ENCODE data around the gene RASSF4.

Gene RASSF4

GRCh38 chr10:44990302-44990655 lies 30.7 kb downstream of the RASSF4 start:
- no peak overlapping the region for H3K4me2 ChIP-seq (ENCODE audit: low read length, poor library complexity, severe bottlenecking)
- no peak overlapping the region for H2BK120ac ChIP-seq (ENCODE audit: low read depth, low read length)
- no peak overlapping the region for H2BK15ac ChIP-seq (ENCODE audit: low read depth, poor library complexity, severe bottlenecking)
- no peak overlapping the region for H2BK5ac ChIP-seq (ENCODE audit: low read depth, low read length, poor library complexity, severe bottlenecking)
- H3K23ac ChIP-seq (ENCODE audit: low read length in 2 of 2), result no peak overlapping the region
- no peak overlapping the region for H2AK5ac ChIP-seq (ENCODE audit: low read length, severe bottlenecking)
- H3K4me3 ChIP-seq (ENCODE audit: insufficient read depth in 1 of 2, low read depth in 1 of 2, low read length in 2 of 2), result no peak overlapping the region
- peaks cover 15% of the 10 kb centered on the region for H3K4me1 ChIP-seq (ENCODE audit: control insufficient read depth, insufficient read depth, low read depth, low read length)
- no peak overlapping the region for H3K14ac ChIP-seq (ENCODE audit: low read length in 2 of 2)
- no peak overlapping the region for H2BK12ac ChIP-seq (ENCODE audit: low read length in 2 of 2)
- DNase-seq, result no peak
- no peak overlapping the region for H3K18ac ChIP-seq (ENCODE audit: low read depth in 1 of 2, low read length in 2 of 2)
- 30% methylated on average over 8 of the region's 8 CpGs for WGBS
- H2AFZ ChIP-seq (ENCODE audit: low read depth, low read length), result no peak overlapping the region
- no peaks in the 10 kb centered on the region for H3K79me1 ChIP-seq (replicated peaks; ENCODE audit: low read length, poor library complexity, severe bottlenecking)
- H3K36me3 ChIP-seq (ENCODE audit: control insufficient read depth in 1 of 2, insufficient read depth in 2 of 2, low read depth in 1 of 2, low read length in 2 of 2), result peaks cover 12 to 41% of the 10 kb centered on the region in 2 experiments
- no peak overlapping the region for H3K27ac ChIP-seq (ENCODE audit: low read length, poor library complexity, severe bottlenecking)
- no peak overlapping the region for H4K8ac ChIP-seq (ENCODE audit: low read length)
- no peaks in the 10 kb centered on the region for H3K27me3 ChIP-seq (ENCODE audit: control insufficient read depth in 1 of 2, insufficient read depth in 1 of 2, low read length in 2 of 2)
- no peak overlapping the region for H3K9ac ChIP-seq (ENCODE audit: low read length)
- no peak overlapping the region for H4K91ac ChIP-seq (ENCODE audit: low read length)
- no peaks in the 10 kb centered on the region for H3K9me3 ChIP-seq (ENCODE audit: control insufficient read depth, low read length)
- H3K4ac ChIP-seq (ENCODE audit: low read depth in 1 of 2, low read length in 2 of 2), result no peak overlapping the region

- H2BK5ac ChIP-seq (ENCODE audit: low read depth, low read length, poor library complexity, severe bottlenecking), result no peak overlapping the region
- H3K23ac ChIP-seq (ENCODE audit: low read length in 2 of 2), result no peak overlapping the region
- no peak overlapping the region for H3K9ac ChIP-seq (ENCODE audit: low read length)
- no peak overlapping the region for H4K8ac ChIP-seq (ENCODE audit: low read length)
- peaks cover 10 to 41% of the 10 kb centered on the region in 2 experiments for H3K36me3 ChIP-seq (ENCODE audit: control insufficient read depth in 1 of 2, insufficient read depth in 2 of 2, low read depth in 1 of 2, low read length in 2 of 2)
- no peak overlapping the region for H2BK120ac ChIP-seq (ENCODE audit: low read depth, low read length)
- H3K79me1 ChIP-seq (replicated peaks; ENCODE audit: low read length, poor library complexity, severe bottlenecking), result no peaks in the 10 kb centered on the region
- H3K14ac ChIP-seq (ENCODE audit: low read length in 2 of 2), result no peak overlapping the region
- H2BK15ac ChIP-seq (ENCODE audit: low read depth, poor library complexity, severe bottlenecking), result no peak overlapping the region
- no peak overlapping the region for H2AFZ ChIP-seq (ENCODE audit: low read depth, low read length)
- WGBS, result 94% methylated on average over 5 of the region's 7 CpGs
- no peak overlapping the region for H3K4me3 ChIP-seq (ENCODE audit: insufficient read depth in 1 of 2, low read depth in 1 of 2, low read length in 2 of 2)
- H2BK12ac ChIP-seq (ENCODE audit: low read length in 2 of 2), result no peak overlapping the region
- DNase-seq, result no peak
- no peak overlapping the region for H3K18ac ChIP-seq (ENCODE audit: low read depth in 1 of 2, low read length in 2 of 2)
- H3K4me1 ChIP-seq (ENCODE audit: control insufficient read depth, insufficient read depth, low read depth, low read length), result peaks cover 12% of the 10 kb centered on the region
- no peaks in the 10 kb centered on the region for H3K9me3 ChIP-seq (ENCODE audit: control insufficient read depth, low read length)
- no peaks in the 10 kb centered on the region for H3K27me3 ChIP-seq (ENCODE audit: control insufficient read depth in 1 of 2, insufficient read depth in 1 of 2, low read length in 2 of 2)
- no peak overlapping the region for H4K91ac ChIP-seq (ENCODE audit: low read length)
- H3K4me2 ChIP-seq (ENCODE audit: low read length, poor library complexity, severe bottlenecking), result no peak overlapping the region
- no peak overlapping the region for H3K27ac ChIP-seq (ENCODE audit: low read length, poor library complexity, severe bottlenecking)
- no peak overlapping the region for H3K4ac ChIP-seq (ENCODE audit: low read depth in 1 of 2, low read length in 2 of 2)
- no peak overlapping the region for H2AK5ac ChIP-seq (ENCODE audit: low read length, severe bottlenecking)
Observed at GRCh38 chr10:44990965-44991364, 31.4 kb downstream of the RASSF4 start.

GRCh38 chr10:44991571-44991970 lies 32.0 kb downstream of the RASSF4 start:
- Histone ChIP-seq H3K4me3 (ENCODE audit: insufficient read depth in 1 of 2, low read depth in 1 of 2, low read length in 2 of 2) (no peak overlapping the region), H3K4ac (ENCODE audit: low read depth in 1 of 2, low read length in 2 of 2) (no peak overlapping the region), H2BK15ac (ENCODE audit: low read depth, poor library complexity, severe bottlenecking) (no peak overlapping the region), H3K27me3 (ENCODE audit: control insufficient read depth in 1 of 2, insufficient read depth in 1 of 2, low read length in 2 of 2) (no peaks in the 10 kb centered on the region), H3K14ac (ENCODE audit: low read length in 2 of 2) (no peak overlapping the region), H2BK120ac (ENCODE audit: low read depth, low read length) (no peak overlapping the region), H3K4me1 (ENCODE audit: control insufficient read depth, insufficient read depth, low read depth, low read length) (peaks cover 17% of the 10 kb centered on the region), H3K4me2 (ENCODE audit: low read length, poor library complexity, severe bottlenecking) (no peak overlapping the region), H2BK5ac (ENCODE audit: low read depth, low read length, poor library complexity, severe bottlenecking) (no peak overlapping the region), H2AK5ac (ENCODE audit: low read length, severe bottlenecking) (no peak overlapping the region), H4K91ac (ENCODE audit: low read length) (no peak overlapping the region), H3K27ac (ENCODE audit: low read length, poor library complexity, severe bottlenecking) (no peak overlapping the region), H4K8ac (ENCODE audit: low read length) (no peak overlapping the region), H3K18ac (ENCODE audit: low read depth in 1 of 2, low read length in 2 of 2) (no peak overlapping the region), H3K9me3 (ENCODE audit: control insufficient read depth, low read length) (no peaks in the 10 kb centered on the region), H3K23ac (ENCODE audit: low read length in 2 of 2) (no peak overlapping the region), H2AFZ (ENCODE audit: low read depth, low read length) (no peak overlapping the region), H3K79me1 (replicated peaks; ENCODE audit: low read length, poor library complexity, severe bottlenecking) (no peaks in the 10 kb centered on the region), H3K9ac (ENCODE audit: low read length) (no peak overlapping the region), H3K36me3 (ENCODE audit: control insufficient read depth in 1 of 2, insufficient read depth in 2 of 2, low read depth in 1 of 2, low read length in 2 of 2) (peaks cover 10 to 41% of the 10 kb centered on the region in 2 experiments), H2BK12ac (ENCODE audit: low read length in 2 of 2) (peak overlapping the region in 1 of 2 experiments; percentile 24)
- WGBS, result 91% methylated on average over 5 of the region's 5 CpGs
- DNase-seq, result no peak

GRCh38 chr10:44992070-44992731 lies 32.6 kb downstream of the RASSF4 start:
- Histone ChIP-seq H2BK12ac (ENCODE audit: low read length in 2 of 2) (no peak overlapping the region), H3K27me3 (ENCODE audit: control insufficient read depth in 1 of 2, insufficient read depth in 1 of 2, low read length in 2 of 2) (no peaks in the 10 kb centered on the region), H3K14ac (ENCODE audit: low read length in 2 of 2) (no peak overlapping the region), H4K91ac (ENCODE audit: low read length) (no peak overlapping the region), H3K9me3 (ENCODE audit: control insufficient read depth, low read length) (no peaks in the 10 kb centered on the region), H3K36me3 (ENCODE audit: control insufficient read depth in 1 of 2, insufficient read depth in 2 of 2, low read depth in 1 of 2, low read length in 2 of 2) (peaks cover 10 to 41% of the 10 kb centered on the region in 2 experiments), H4K8ac (ENCODE audit: low read length) (no peak overlapping the region), H3K18ac (ENCODE audit: low read depth in 1 of 2, low read length in 2 of 2) (no peak overlapping the region), H3K4me2 (ENCODE audit: low read length, poor library complexity, severe bottlenecking) (no peak overlapping the region), H3K23ac (ENCODE audit: low read length in 2 of 2) (no peak overlapping the region), H2AK5ac (ENCODE audit: low read length, severe bottlenecking) (no peak overlapping the region), H2BK15ac (ENCODE audit: low read depth, poor library complexity, severe bottlenecking) (no peak overlapping the region), H3K4ac (ENCODE audit: low read depth in 1 of 2, low read length in 2 of 2) (no peak overlapping the region), H3K4me1 (ENCODE audit: control insufficient read depth, insufficient read depth, low read depth, low read length) (peaks cover 21% of the 10 kb centered on the region), H2BK5ac (ENCODE audit: low read depth, low read length, poor library complexity, severe bottlenecking) (no peak overlapping the region), H3K79me1 (replicated peaks; ENCODE audit: low read length, poor library complexity, severe bottlenecking) (no peaks in the 10 kb centered on the region), H3K9ac (ENCODE audit: low read length) (no peak overlapping the region), H3K27ac (ENCODE audit: low read length, poor library complexity, severe bottlenecking) (no peak overlapping the region), H3K4me3 (ENCODE audit: insufficient read depth in 1 of 2, low read depth in 1 of 2, low read length in 2 of 2) (no peak overlapping the region), H2AFZ (ENCODE audit: low read depth, low read length) (no peak overlapping the region), H2BK120ac (ENCODE audit: low read depth, low read length) (no peak overlapping the region)
- 95% methylated on average over 11 of the region's 11 CpGs for WGBS
- no peak for DNase-seq

Measured in mesenchymal stem cell (in vitro differentiated cells and primary cell).